HepG2 (cell line): ENCODE results near the gene SORD. TPM values are rescaled to one million over a fixed set of nuclear protein-coding genes. Genes with fewer than 3 reads are reported as not detected.

Experiments used
- CBX2 ChIP-seq, 2 experiments: fragments of 200-600 bp in 1 of 2; sonication (generic); formaldehyde crosslinking in 1 of 2; IDR thresholded peaks; 2 replicates each; pipeline versions ENCODE4 v1.7.0 to v1.8.1; 2018 to 2022; ENCODE audit warnings: low read depth in 2 of 2, low read length in 1 of 2, mild to moderate bottlenecking in 1 of 2, missing genetic modification reagents in 1 of 2
- FOXA1 ChIP-seq, 2 experiments: fragments of 450-650 bp in 1 of 2; sonication (generic) in 1 of 2; formaldehyde crosslinking in 1 of 2; IDR thresholded peaks; 2 replicates each; pipeline versions ENCODE4 v1.4.0 to v1.6.1; 2016 to 2020; ENCODE audit warnings: missing genetic modification reagents in 1 of 2
- IKZF5 ChIP-seq: IDR thresholded peaks from 2 replicates; pipeline ENCODE4 v1.6.1; 2018; ENCODE audit warnings: missing genetic modification reagents, mild to moderate bottlenecking, missing compliant biosample characterization
- KLF6 ChIP-seq: IDR thresholded peaks from 2 replicates; pipeline ENCODE4 v1.8.0; 2016; ENCODE audit warnings: missing biosample characterization, missing genetic modification reagents
- MEIS2 ChIP-seq: sonication (generic); formaldehyde crosslinking; IDR thresholded peaks from 2 replicates; pipeline ENCODE4 v1.9.0; 2021; ENCODE audit warnings: mild to moderate bottlenecking, missing genetic modification reagents
- MIER2 ChIP-seq: IDR thresholded peaks from 2 replicates; pipeline ENCODE4 v1.6.1; 2016; ENCODE audit warnings: missing biosample characterization, missing genetic modification reagents
- MTERF4 ChIP-seq: sonication (generic); formaldehyde crosslinking; IDR thresholded peaks from 2 replicates; pipeline ENCODE4 v1.8.0; 2023; ENCODE audit warnings: mild to moderate bottlenecking, missing genetic modification reagents
- NR2F2 ChIP-seq: IDR thresholded peaks from 2 replicates; pipeline ENCODE4 v1.6.1; 2012; ENCODE audit warnings: low read depth, inconsistent platforms, borderline replicate concordance
- RAD51 ChIP-seq: fragments of 450-650 bp; IDR thresholded peaks from 2 replicates; pipeline ENCODE4 v1.6.1; 2016; ENCODE audit warnings: borderline replicate concordance
- RBFOX2 ChIP-seq: fragments of 200-400 bp; formaldehyde crosslinking; IDR thresholded peaks from 2 replicates; pipeline ENCODE4 v1.6.1; 2017; ENCODE audit warnings: low read depth, mild to moderate bottlenecking, low read length
- ZBTB42 ChIP-seq: sonication (generic); formaldehyde crosslinking; IDR thresholded peaks from 2 replicates; pipeline ENCODE4 v1.5.0; 2020; ENCODE audit warnings: mild to moderate bottlenecking, missing genetic modification reagents
- ZFP41 ChIP-seq: sonication (generic); formaldehyde crosslinking; IDR thresholded peaks from 2 replicates; pipeline ENCODE4 v1.4.0; 2020; ENCODE audit warnings: mild to moderate bottlenecking, missing genetic modification reagents, borderline replicate concordance
- ZNF142 ChIP-seq: sonication (generic); formaldehyde crosslinking; IDR thresholded peaks from 2 replicates; pipeline ENCODE4 v1.4.0; 2020; ENCODE audit warnings: missing genetic modification reagents
- ZNF530 ChIP-seq: sonication (generic); formaldehyde crosslinking; IDR thresholded peaks from 2 replicates; pipeline ENCODE4 v1.5.0; 2020; ENCODE audit warnings: low read depth, mild to moderate bottlenecking, missing genetic modification reagents
- ZNF556 ChIP-seq: sonication (generic); formaldehyde crosslinking; IDR thresholded peaks from 2 replicates; pipeline ENCODE4 v1.4.0; 2020; ENCODE audit warnings: mild to moderate bottlenecking, missing genetic modification reagents, borderline replicate concordance
- ZNF557 ChIP-seq: sonication (generic); formaldehyde crosslinking; IDR thresholded peaks from 2 replicates; pipeline ENCODE4 v1.4.0; 2020; ENCODE audit warnings: missing genetic modification reagents
- ZNF672 ChIP-seq: sonication (generic); formaldehyde crosslinking; IDR thresholded peaks from 2 replicates; pipeline ENCODE4 v1.8.1; 2022; ENCODE audit warnings: missing genetic modification reagents
- polyA plus RNA-seq, 8 experiments: library from polyadenylated mRNA; depleted of rRNA in 3 of 8; stranded (reverse) in 7 of 8; unstranded in 1 of 8; fragments of >200 nt; fragmentation: Illumina TruSeq in 4 of 8; extraction: Trizol in 4 of 8; gene quantifications; 2 replicates each; pipeline versions ENCODE4 v1.2.1 to v1.2.3, GENCODE V29; 2011 to 2016; ENCODE audit warnings: low read depth in 4 of 8, missing spikeins in 1 of 8, mixed read lengths in 1 of 8; ENCODE audit not compliant: insufficient read depth in 1 of 8
- total RNA-seq, 5 experiments: library from RNA; depleted of rRNA; stranded (reverse); fragments of >200 nt; fragmentation: Illumina TruSeq; extraction: Trizol; gene quantifications; 2 replicates each; pipeline ENCODE4 v1.2.3, GENCODE V29; 2016; ENCODE audit warnings: low read depth in 1 of 5
- TF ChIP-seq, protein P1 (sequence below): sonication (generic); formaldehyde crosslinking; IDR thresholded peaks from 2 replicates; pipeline ENCODE4 v1.8.0; 2022; ENCODE audit warnings: missing genetic modification reagents, mild to moderate bottlenecking, inconsistent platforms, borderline replicate concordance
- TF ChIP-seq, protein P2 (sequence below): sonication (generic); formaldehyde crosslinking; IDR thresholded peaks from 2 replicates; pipeline ENCODE4 v1.5.0; 2020; ENCODE audit warnings: mild to moderate bottlenecking, low read depth, missing genetic modification reagents, borderline replicate concordance

The SORD gene
- total and polyA plus RNA-seq, 2 of the 13 experiments (the other 11 are each of a cell fraction or from before 2014, with no cell fraction given) = 59.1 to 95.3 TPM

GRCh38 chr15:45022871-45023658 is at the start of gene SORD (continued):
- TF ChIP-seq RAD51 (no peak), ZNF556 (peak; percentile 89), ZNF672 (CRISPR knock-in tag) (no peak), NR2F2 (no peak; the same call in 1 of the 2 replicates), FOXA1 (IDR thresholded peaks at IDR 0.05) (no peak), FOXA1 (CRISPR knock-in tag; IDR thresholded peaks at IDR 0.05) (no peak), MIER2 (CRISPR knock-in tag) (no peak), ZFP41 (CRISPR knock-in tag) (no peak), CBX2 (IDR thresholded peaks at IDR 0.05; ENCODE audit: low read depth, low read length) (no peak), CBX2 (CRISPR knock-in tag; IDR thresholded peaks at IDR 0.05; ENCODE audit: low read depth) (no peak), RBFOX2 (peak; percentile 96), MEIS2 (no peak), ZNF557 (CRISPR knock-in tag) (no peak), ZBTB42 (no peak; the same call in 1 of the 2 replicates), KLF6 (no peak), IKZF5 (CRISPR knock-in tag) (0 out of 2 replicates have a peak, but pooled peaks have one; percentile 51), MTERF4 (no peak), ZNF530 (CRISPR knock-in tag) (0 out of 2 replicates have a peak, but pooled peaks have one; percentile 75), ZNF142 (no peak)
- TF ChIP-seq, protein P1, sequence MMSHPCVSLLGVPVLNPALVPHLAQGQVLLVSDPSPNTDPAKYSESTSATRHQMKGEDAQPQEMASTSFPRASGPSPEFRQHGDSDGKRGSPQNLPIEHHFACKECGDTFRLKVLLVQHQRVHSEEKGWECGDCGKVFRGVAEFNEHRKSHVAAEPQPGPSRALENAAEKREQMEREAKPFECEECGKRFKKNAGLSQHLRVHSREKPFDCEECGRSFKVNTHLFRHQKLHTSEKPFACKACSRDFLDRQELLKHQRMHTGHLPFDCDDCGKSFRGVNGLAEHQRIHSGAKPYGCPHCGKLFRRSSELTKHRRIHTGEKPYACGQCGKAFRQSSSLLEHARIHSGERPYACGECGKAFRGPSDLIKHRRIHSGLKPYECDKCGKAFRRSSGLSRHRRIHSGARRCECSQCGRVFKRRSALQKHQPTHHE (CRISPR knock-in tag) = no peak
- TF ChIP-seq, protein P2, sequence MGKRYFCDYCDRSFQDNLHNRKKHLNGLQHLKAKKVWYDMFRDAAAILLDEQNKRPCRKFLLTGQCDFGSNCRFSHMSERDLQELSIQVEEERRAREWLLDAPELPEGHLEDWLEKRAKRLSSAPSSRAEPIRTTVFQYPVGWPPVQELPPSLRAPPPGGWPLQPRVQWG = no peak
